Ovary (tissue), 9 donors: Measurements from ENCODE around the gene BCAR3. TPM values are rescaled to one million over a fixed set of nuclear protein-coding genes. Genes with fewer than 3 reads are reported as not detected.

Experiments
- DNase-seq, 5 donors: peaks; one replicate each; pipeline ENCODE4 v3.0.0-alpha.2; 2019 to 2020
- H3K27ac ChIP-seq, 2 donors: fragments of 200-600 bp; one replicate each; pipeline versions ENCODE4 v1.5.1 to v1.8.0; 2019 to 2022
- H3K27me3 ChIP-seq: fragments of 200-600 bp; one replicate; pipeline ENCODE4 v1.8.0; 2022
- H3K36me3 ChIP-seq: fragments of 200-600 bp; sonication (generic); one replicate; pipeline ENCODE4 v1.5.1; 2019
- H3K4me1 ChIP-seq: one replicate; pipeline ENCODE4 v1.8.1; 2013; ENCODE audit warnings: mild to moderate bottlenecking, moderate library complexity; ENCODE audit not compliant: insufficient read depth
- H3K4me3 ChIP-seq: fragments of 200-600 bp; sonication (generic); one replicate; pipeline ENCODE4 v1.5.1; 2017
- H3K9me3 ChIP-seq, 2 donors: fragments of 200-600 bp in 1 of 2; sonication (generic) in 1 of 2; one replicate each; pipeline versions ENCODE4 v1.5.1 to v1.8.1; 2013 to 2019; ENCODE audit warnings: mild to moderate bottlenecking in 1 of 2, moderate library complexity in 1 of 2
- EP300 ChIP-seq: sonication (generic); formaldehyde crosslinking; IDR thresholded peaks from one replicate; pipeline ENCODE4 v1.6.1; 2017; ENCODE audit warnings: antibody characterized with exemption
- POLR2A ChIP-seq: fragments of 450-650 bp; IDR thresholded peaks from one replicate; pipeline ENCODE4 v1.6.1; 2017; ENCODE audit warnings: antibody characterized with exemption, mild to moderate bottlenecking, moderate library complexity
- WGBS, 3 donors: extraction: QIAGEN DNeasy Blood & Tissue Kit in 1 of 3; methylation state at CpG; one replicate each; pipeline versions ENCODE4 v1.1.5 to v1.1.7; 2013 to 2017; 5-methylcytosine and 5-hydroxymethylcytosine counted together
- intact Hi-C, 4 donors: fragments of 100-400 bp; cut with DNase I; formaldehyde crosslinking; loops; one replicate each; pipeline versions ENCODE4 v1.11.0 to v1.15.1; 2022 to 2023
- polyA plus RNA-seq, 2 donors: library from polyadenylated mRNA; stranded (reverse); fragments of 200-250 nt in 1 of 2; fragments of 350-450 nt in 1 of 2; fragmentation: Illumina TruSeq in 1 of 2; extraction: RNeasy Lipid Tissue Mini Kit (QIAGEN cat#74804) in 1 of 2; gene quantifications; one replicate each; pipeline ENCODE4 v1.2.3, GENCODE V29; 2013 to 2014
- total RNA-seq, 7 donors: library from RNA; depleted of rRNA in 2 of 7; stranded (reverse); fragments of >200 nt in 2 of 7; fragmentation: NEBNext Ultra II Directional in 3 of 7; extraction: Animal tissue kit (Norgen Biotek cat#: 25700) in 3 of 7; gene quantifications; one replicate each; pipeline versions ENCODE4 v1.1.0 to v1.2.4, GENCODE V29; 2016 to 2023
- TF ChIP-seq, protein P1 (sequence below), 3 donors: fragments of 450-650 bp in 2 of 3; fragments of 200-600 bp in 1 of 3; IDR thresholded peaks; one replicate each; pipeline versions ENCODE4 v1.5.1 to v1.8.0; 2016 to 2022; ENCODE audit warnings: antibody characterized with exemption in 3 of 3, mild to moderate bottlenecking in 1 of 3
- donor health status: DM: no; HTN: no; CAD: no; lungs with moderate emphysema.
- donor health status: DM: no; HTN: no; CAD: no.
- donor health status: Bipolar disorder and iron deficiency.
- donor health status: DM: yes; HTN: yes; CAD: no.
- donor health status: DM: no; HTN: no; CAD: no.
- donor health status: DM: yes; HTN: yes; CAD: no.

BCAR3 gene
- total and polyA plus RNA-seq, 9 donors, result 13.8 to 30.8 (median 17.5) TPM

- intact Hi-C loops, result loop anchor here in 1 of 4 donors (10.0 kb wide), 1 partner anchor 1443 kb away; no protein-coding TSS in a partner anchor
- WGBS, 3 donors, result 97 to 100% (median 99%) methylated on average over 4 of the region's 4 CpGs
- no peak for TF ChIP-seq EP300
- Histone ChIP-seq H3K4me3 (no peak overlapping the region), H3K27me3 (no peaks in the 10 kb centered on the region), H3K36me3 (no peaks in the 10 kb centered on the region), H3K9me3 (no peaks in the 10 kb centered on the region), H3K27ac (no peak overlapping the region), H3K4me1 (peaks cover 8% of the 10 kb centered on the region)
- DNase-seq, result no peak
These were observed 79.5 kb downstream of the BCAR3 start for GRCh38 chr1:93602101-93602500.

DNA sequence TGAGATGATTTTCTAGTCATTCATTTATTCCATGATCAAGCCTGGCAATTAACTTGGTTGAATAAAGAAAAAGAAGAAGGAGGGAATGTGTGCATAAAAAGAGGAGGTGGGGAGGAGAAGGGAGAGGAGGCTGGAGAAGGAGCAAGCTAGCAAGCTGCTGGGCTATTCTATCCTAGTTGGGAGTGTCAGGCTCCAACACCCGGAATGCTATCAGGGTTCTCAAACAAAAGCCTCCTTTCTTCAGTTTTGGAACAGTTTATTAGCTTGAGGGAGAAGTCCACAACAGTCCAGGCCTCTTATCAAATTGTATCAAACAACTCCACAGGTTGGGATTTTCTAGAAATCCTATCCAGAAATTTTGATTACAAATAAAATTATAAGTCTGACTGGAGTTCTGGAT is 80.0 kb downstream of the BCAR3 start:
- WGBS, 3 donors, result 66 to 79% (median 70%) methylated on average over 1 of the region's 1 CpG
- no peak for TF ChIP-seq POLR2A
- no peak for TF ChIP-seq EP300
- TF ChIP-seq, protein P1, sequence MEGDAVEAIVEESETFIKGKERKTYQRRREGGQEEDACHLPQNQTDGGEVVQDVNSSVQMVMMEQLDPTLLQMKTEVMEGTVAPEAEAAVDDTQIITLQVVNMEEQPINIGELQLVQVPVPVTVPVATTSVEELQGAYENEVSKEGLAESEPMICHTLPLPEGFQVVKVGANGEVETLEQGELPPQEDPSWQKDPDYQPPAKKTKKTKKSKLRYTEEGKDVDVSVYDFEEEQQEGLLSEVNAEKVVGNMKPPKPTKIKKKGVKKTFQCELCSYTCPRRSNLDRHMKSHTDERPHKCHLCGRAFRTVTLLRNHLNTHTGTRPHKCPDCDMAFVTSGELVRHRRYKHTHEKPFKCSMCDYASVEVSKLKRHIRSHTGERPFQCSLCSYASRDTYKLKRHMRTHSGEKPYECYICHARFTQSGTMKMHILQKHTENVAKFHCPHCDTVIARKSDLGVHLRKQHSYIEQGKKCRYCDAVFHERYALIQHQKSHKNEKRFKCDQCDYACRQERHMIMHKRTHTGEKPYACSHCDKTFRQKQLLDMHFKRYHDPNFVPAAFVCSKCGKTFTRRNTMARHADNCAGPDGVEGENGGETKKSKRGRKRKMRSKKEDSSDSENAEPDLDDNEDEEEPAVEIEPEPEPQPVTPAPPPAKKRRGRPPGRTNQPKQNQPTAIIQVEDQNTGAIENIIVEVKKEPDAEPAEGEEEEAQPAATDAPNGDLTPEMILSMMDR (IDR thresholded peaks at IDR 0.05), result no peak
- Histone ChIP-seq H3K36me3 (no peaks in the 10 kb centered on the region), H3K27me3 (no peaks in the 10 kb centered on the region), H3K4me3 (no peak overlapping the region), H3K9me3 (no peaks in the 10 kb centered on the region), H3K27ac (no peak overlapping the region), H3K4me1 (peaks cover 8% of the 10 kb centered on the region)
- DNase-seq, result no peak
- intact Hi-C loops, result loop anchor here in 1 of 4 donors (10.0 kb wide), 1 partner anchor 1443 kb away; no protein-coding TSS in a partner anchor

DNA sequence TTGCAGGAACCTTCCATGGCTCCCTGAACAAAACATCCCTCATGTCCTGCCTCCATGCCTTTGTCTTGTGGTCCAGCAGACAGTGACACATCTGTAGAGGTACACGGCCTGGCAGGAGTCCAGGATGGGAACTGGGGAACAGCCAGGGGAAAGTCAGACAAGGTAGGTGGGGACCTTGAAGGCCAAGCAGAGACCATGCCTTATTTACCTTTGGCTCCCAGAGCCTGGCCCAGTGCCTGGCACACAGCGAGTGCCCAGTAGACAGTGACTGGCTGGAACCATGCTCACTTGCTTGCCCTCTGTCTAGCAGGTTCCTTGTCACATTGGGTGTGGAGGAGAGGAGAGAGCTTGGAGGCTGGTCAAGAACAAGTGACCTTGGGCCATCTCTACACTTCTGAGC is 81.0 kb downstream of the BCAR3 start:
- DNase-seq, result no peak
- 78 to 88% (median 82%) methylated on average over 2 of the region's 2 CpGs for WGBS, 3 donors
- TF ChIP-seq, protein P1 (IDR thresholded peaks at IDR 0.05), result no peak
- no peak for TF ChIP-seq POLR2A
- no peak for TF ChIP-seq EP300
- Histone ChIP-seq H3K4me3 (no peak overlapping the region), H3K27ac (no peak overlapping the region), H3K36me3 (no peaks in the 10 kb centered on the region), H3K9me3 (no peaks in the 10 kb centered on the region), H3K4me1 (peaks cover 8% of the 10 kb centered on the region), H3K27me3 (no peaks in the 10 kb centered on the region)
- intact Hi-C loops, result loop anchor here in 1 of 4 donors (10.0 kb wide), 1 partner anchor 1444 kb away; no protein-coding TSS in a partner anchor

DNA sequence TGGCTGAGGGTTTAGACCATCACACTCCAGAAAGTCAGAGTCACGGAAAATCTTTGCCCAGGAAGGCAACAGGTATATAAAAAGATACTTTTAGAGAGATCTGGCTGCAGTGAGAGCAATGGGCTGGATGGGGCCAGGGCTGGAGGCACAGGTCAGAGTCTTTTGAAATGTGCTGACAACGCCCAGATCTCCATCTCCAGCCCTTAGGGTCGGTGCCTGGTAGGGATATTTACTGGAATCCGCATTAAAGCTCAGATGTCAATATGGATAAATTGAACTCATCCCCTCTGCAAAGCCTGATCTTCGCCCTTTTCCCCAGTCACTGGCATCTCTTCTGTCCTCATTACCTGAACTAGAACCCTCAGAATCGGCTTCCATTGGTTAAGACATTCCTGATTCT is 82.2 kb downstream of the BCAR3 start:
- intact Hi-C loops, result no loop called here
- Histone ChIP-seq H3K27ac (no peak overlapping the region), H3K27me3 (no peaks in the 10 kb centered on the region), H3K9me3 (no peaks in the 10 kb centered on the region), H3K4me1 (peaks cover 8% of the 10 kb centered on the region), H3K4me3 (no peak overlapping the region), H3K36me3 (no peaks in the 10 kb centered on the region)
- WGBS, 3 donors, result 94 to 96% (median 95%) methylated on average over 6 of the region's 6 CpGs
- DNase-seq, result no peak
- TF ChIP-seq EP300, result no peak
- TF ChIP-seq POLR2A, result no peak
- TF ChIP-seq, protein P1 (IDR thresholded peaks at IDR 0.05), result no peak

- WGBS, 3 donors, result 86 to 90% (median 88%) methylated on average over 7 of the region's 7 CpGs
- H3K27me3 ChIP-seq, result no peaks in the 10 kb centered on the region
- no peak overlapping the region for H3K27ac ChIP-seq
- intact Hi-C loops, result no loop called here
- DNase-seq, result no peak
- no peak overlapping the region for H3K4me3 ChIP-seq
- H3K9me3 ChIP-seq, result no peaks in the 10 kb centered on the region
- H3K4me1 ChIP-seq, result peaks cover 8% of the 10 kb centered on the region
- TF ChIP-seq, protein P1 (IDR thresholded peaks at IDR 0.05), result no peak
- TF ChIP-seq POLR2A (no peak), EP300 (no peak)
- H3K36me3 ChIP-seq, result no peaks in the 10 kb centered on the region
These were observed 82.7 kb downstream of the BCAR3 start for GRCh38 chr1:93598861-93599439.
